HepG2 (cell line): Measurements from ENCODE around the gene ELFN1. TPM values are rescaled to one million over a fixed set of nuclear protein-coding genes. Genes with fewer than 3 reads are reported as not detected.

Experiments
- ATAC-seq: fragments of 200-7000 bp; cut with Tn5 transposase; 3 replicates; pipeline ENCODE4 v1.9.1; 2020; ENCODE audit warnings: mild to moderate bottlenecking, moderate library complexity
- BruUV-seq: library from RNA; stranded (reverse); fragments of 400-500 nt; replicated peaks from 2 replicates; lab custom pipeline; 2021; lab: Mats Ljungman, UMichigan
- CTCF ChIA-PET: fragments of 300-600 bp; formaldehyde crosslinking; extraction: SDS; loops from one replicate; lab custom pipeline; 2021; ENCODE audit warnings: low total read pairs, inconsistent platforms, low intra/inter-chr PET ratio; lab: Yijun Ruan, JAX
- POLR2A ChIA-PET: fragments of 350-600 bp; sonication (Branson Sonifier 250); formaldehyde crosslinking; loops from one replicate; lab custom pipeline; 2020; ENCODE audit warnings: antibody characterized with exemption, inconsistent platforms; lab: Yijun Ruan, JAX
- DNase-seq: peaks from one replicate; pipeline ENCODE4 v3.0.0-alpha.2; 2015; ENCODE audit warnings: low spot score
- FAIRE-seq: peaks from 3 replicates; lab custom pipeline; 2011; peaks lifted over from hg19 to GRCh38; lab: Jason Lieb, UNC
- H2AFZ ChIP-seq: one replicate; pipeline ENCODE4 v1.6.1; 2011; ENCODE audit warnings: low read length, inconsistent platforms
- H3K27ac ChIP-seq: fragments of 300-600 bp; 3 replicates; pipeline ENCODE4 v1.8.0; 2011; ENCODE audit warnings: mixed run types, mild to moderate bottlenecking, mixed read lengths, low read length, inconsistent platforms; ENCODE audit not compliant: insufficient read depth; ENCODE audit errors: extremely low read length
- H3K27me3 ChIP-seq, 2 experiments: fragments of 200-600 bp in 1 of 2; 2 replicates in 1 of 2; 3 replicates in 1 of 2; pipeline versions ENCODE4 v1.6.0 to v1.8.0; 2011; ENCODE audit warnings: low read length in 2 of 2, mild to moderate bottlenecking in 2 of 2, moderate library complexity in 2 of 2, inconsistent platforms in 1 of 2; ENCODE audit not compliant: insufficient read depth in 2 of 2, control insufficient read depth in 1 of 2
- H3K36me3 ChIP-seq, 2 experiments: fragments of 200-600 bp in 1 of 2; replicated peaks in 1 of 2; 2 replicates in 1 of 2; 3 replicates in 1 of 2; pipeline versions ENCODE4 v1.5.1 to v1.8.0; 2011; ENCODE audit warnings: low read length in 2 of 2, inconsistent platforms in 1 of 2; ENCODE audit not compliant: insufficient read depth in 2 of 2, control insufficient read depth in 1 of 2
- H3K4me1 ChIP-seq: 2 replicates; pipeline ENCODE4 v1.5.1; 2012; ENCODE audit warnings: low read length, inconsistent platforms; ENCODE audit not compliant: insufficient read depth
- H3K4me2 ChIP-seq: 2 replicates; pipeline ENCODE4 v1.6.0; 2011; ENCODE audit warnings: low read depth, low read length, inconsistent platforms
- H3K4me3 ChIP-seq, 3 experiments: fragments of 200-600 bp in 1 of 3; sonication (generic), shearing (Covaris generic) in 1 of 3; replicated peaks in 1 of 3; 2 replicates each; pipeline ENCODE4 v1.5.1; 2011 to 2016; ENCODE audit warnings: low read length in 3 of 3, inconsistent platforms in 2 of 3, low read depth in 2 of 3, mild to moderate bottlenecking in 2 of 3, control low read depth in 1 of 3, mixed read lengths in 1 of 3; ENCODE audit not compliant: insufficient read depth in 1 of 3
- H3K79me2 ChIP-seq: one replicate; pipeline ENCODE4 v1.6.1; 2011; ENCODE audit warnings: low read length, inconsistent platforms; ENCODE audit not compliant: insufficient read depth
- H3K9ac ChIP-seq: 2 replicates; pipeline ENCODE4 v1.6.0; 2011; ENCODE audit warnings: mild to moderate bottlenecking, low read depth, low read length, inconsistent platforms; ENCODE audit not compliant: insufficient read depth
- H3K9me3 ChIP-seq: 2 replicates; pipeline ENCODE4 v1.5.1; 2012; ENCODE audit warnings: mild to moderate bottlenecking, low read length
- H4K20me1 ChIP-seq: 2 replicates; pipeline ENCODE4 v1.6.0; 2011; ENCODE audit warnings: inconsistent platforms, mild to moderate bottlenecking, low read length, moderate library complexity; ENCODE audit not compliant: insufficient read depth
- KDM3A ChIP-seq: IDR thresholded peaks from 2 replicates; pipeline ENCODE4 v1.6.1; 2018; ENCODE audit warnings: low read depth, missing compliant biosample characterization
- PAX8 ChIP-seq: sonication (generic); formaldehyde crosslinking; IDR thresholded peaks from 2 replicates; pipeline ENCODE4 v1.8.0; 2022; ENCODE audit warnings: mild to moderate bottlenecking, missing genetic modification reagents, borderline replicate concordance
- SCMH1 ChIP-seq: sonication (generic); formaldehyde crosslinking; IDR thresholded peaks from 2 replicates; pipeline ENCODE4 v1.9.0; 2021; ENCODE audit warnings: missing genetic modification reagents, mild to moderate bottlenecking, borderline replicate concordance
- SNAPC2 ChIP-seq: sonication (generic); formaldehyde crosslinking; IDR thresholded peaks from 2 replicates; pipeline ENCODE4 v1.8.1; 2022; ENCODE audit warnings: mild to moderate bottlenecking, missing genetic modification reagents
- SP5 ChIP-seq: IDR thresholded peaks from 2 replicates; pipeline ENCODE4 v1.6.1; 2016; ENCODE audit warnings: low read depth, borderline replicate concordance
- ZKSCAN5 ChIP-seq: sonication (generic); formaldehyde crosslinking; IDR thresholded peaks from 2 replicates; pipeline ENCODE4 v1.5.1; 2020; ENCODE audit warnings: mild to moderate bottlenecking, missing genetic modification reagents
- ZKSCAN8 ChIP-seq: IDR thresholded peaks from 2 replicates; pipeline ENCODE4 v1.6.1; 2016; ENCODE audit warnings: borderline replicate concordance, missing genetic modification reagents, missing compliant biosample characterization
- ZNF101 ChIP-seq: sonication (generic); formaldehyde crosslinking; IDR thresholded peaks from 2 replicates; pipeline ENCODE4 v1.4.0; 2020; ENCODE audit warnings: mild to moderate bottlenecking, low read depth, missing genetic modification reagents, borderline replicate concordance
- WGBS: methylation state at CpG from one replicate; pipeline ENCODE4 v1.1.6; 2017; ENCODE audit warnings: low lambda C conversion rate; 5-methylcytosine and 5-hydroxymethylcytosine counted together
- in situ Hi-C: cut with HindIII; loops from 2 replicates; pipeline ENCODE4 v1.10.0; 2017; ENCODE audit warnings: low pct_unique_long_range_greater_than_20kb; ENCODE audit not compliant: extremely low pct_ligation_motif_present
- intact Hi-C: fragments of 100-400 bp; cut with micrococcal nuclease; formaldehyde crosslinking; loops from one replicate; pipeline ENCODE4 v1.10.0; 2022; ENCODE audit not compliant: unreplicated experiment
- polyA plus RNA-seq, 8 experiments: library from polyadenylated mRNA; depleted of rRNA in 3 of 8; stranded (reverse) in 7 of 8; unstranded in 1 of 8; fragments of >200 nt; fragmentation: Illumina TruSeq in 4 of 8; extraction: Trizol in 4 of 8; gene quantifications; 2 replicates each; pipeline versions ENCODE4 v1.2.1 to v1.2.3, GENCODE V29; 2011 to 2016; ENCODE audit warnings: low read depth in 4 of 8, missing spikeins in 1 of 8, mixed read lengths in 1 of 8; ENCODE audit not compliant: insufficient read depth in 1 of 8
- total RNA-seq, 5 experiments: library from RNA; depleted of rRNA; stranded (reverse); fragments of >200 nt; fragmentation: Illumina TruSeq; extraction: Trizol; gene quantifications; 2 replicates each; pipeline ENCODE4 v1.2.3, GENCODE V29; 2016; ENCODE audit warnings: low read depth in 1 of 5
- TF ChIP-seq, protein P1 (sequence below): IDR thresholded peaks from 2 replicates; pipeline ENCODE4 v1.6.1; 2018; ENCODE audit warnings: missing genetic modification reagents
- TF ChIP-seq, protein P2 (sequence below): sonication (generic); formaldehyde crosslinking; IDR thresholded peaks from 2 replicates; pipeline ENCODE4 v1.5.1; 2020; ENCODE audit warnings: missing genetic modification reagents, mild to moderate bottlenecking, borderline replicate concordance
- TF ChIP-seq, protein P3 (sequence below): sonication (generic); formaldehyde crosslinking; IDR thresholded peaks from 2 replicates; pipeline ENCODE4 v1.9.0; 2021; ENCODE audit warnings: missing genetic modification reagents, borderline replicate concordance

Gene ELFN1
- total and polyA plus RNA-seq, 2 of the 13 experiments (the other 11 are each of a cell fraction or from before 2014, with no cell fraction given): 0.13 to 0.18 TPM

DNA sequence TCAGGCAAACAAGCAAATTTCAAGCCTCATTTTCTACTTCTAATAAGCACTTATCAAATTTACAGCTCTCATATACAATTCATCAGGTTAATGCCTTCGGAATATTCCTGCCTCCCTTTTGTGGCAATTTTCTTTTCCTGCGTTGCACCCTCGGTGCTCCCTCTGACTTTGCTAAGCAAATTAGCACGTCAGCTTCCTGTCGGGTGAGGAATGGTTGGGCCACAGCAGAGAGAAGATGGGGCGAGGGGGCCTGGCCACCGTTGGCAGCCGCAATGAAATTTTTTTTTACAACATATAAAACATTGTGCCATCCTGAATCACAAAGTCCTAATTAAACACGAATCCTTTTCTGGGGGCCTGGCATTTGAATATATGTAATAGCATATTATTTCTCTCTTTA is 28.1 kb downstream of the ELFN1 start:
- Histone ChIP-seq H3K4me2 (no peak overlapping the region), H3K36me3 (no peaks in the 10 kb centered on the region), H3K27ac (no peak overlapping the region), H3K4me1 (no peaks in the 10 kb centered on the region), H3K4me3 (no peak overlapping the region), H3K9ac (no peak overlapping the region), H3K79me2 (no peaks in the 10 kb centered on the region), H4K20me1 (no peaks in the 10 kb centered on the region), H3K27me3 (peaks cover 3 to 16% of the 10 kb centered on the region in 2 experiments; a peak in 2 of 5 replicates), H3K9me3 (peaks cover 8% of the 10 kb centered on the region), H2AFZ (no peak overlapping the region)
- intact Hi-C loops: no loop called here
- CTCF ChIA-PET: no interaction called here
- DNase-seq (no peak), ATAC-seq (no peak), FAIRE-seq (no peak)
- POLR2A ChIA-PET: no interaction called here
- in situ Hi-C loops: loop anchor here (10.0 kb wide), 1 partner anchor 63 kb away; no protein-coding TSS in a partner anchor
- BruUV-seq: no TSS peak
- WGBS: 55% methylated on average over 9 of the region's 9 CpGs
- no peak for TF ChIP-seq SNAPC2 (CRISPR knock-in tag)
- TF ChIP-seq ZKSCAN8 (CRISPR knock-in tag): no peak
- TF ChIP-seq, protein P1, sequence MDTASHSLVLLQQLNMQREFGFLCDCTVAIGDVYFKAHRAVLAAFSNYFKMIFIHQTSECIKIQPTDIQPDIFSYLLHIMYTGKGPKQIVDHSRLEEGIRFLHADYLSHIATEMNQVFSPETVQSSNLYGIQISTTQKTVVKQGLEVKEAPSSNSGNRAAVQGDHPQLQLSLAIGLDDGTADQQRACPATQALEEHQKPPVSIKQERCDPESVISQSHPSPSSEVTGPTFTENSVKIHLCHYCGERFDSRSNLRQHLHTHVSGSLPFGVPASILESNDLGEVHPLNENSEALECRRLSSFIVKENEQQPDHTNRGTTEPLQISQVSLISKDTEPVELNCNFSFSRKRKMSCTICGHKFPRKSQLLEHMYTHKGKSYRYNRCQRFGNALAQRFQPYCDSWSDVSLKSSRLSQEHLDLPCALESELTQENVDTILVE (CRISPR knock-in tag): no peak
- TF ChIP-seq, protein P2, sequence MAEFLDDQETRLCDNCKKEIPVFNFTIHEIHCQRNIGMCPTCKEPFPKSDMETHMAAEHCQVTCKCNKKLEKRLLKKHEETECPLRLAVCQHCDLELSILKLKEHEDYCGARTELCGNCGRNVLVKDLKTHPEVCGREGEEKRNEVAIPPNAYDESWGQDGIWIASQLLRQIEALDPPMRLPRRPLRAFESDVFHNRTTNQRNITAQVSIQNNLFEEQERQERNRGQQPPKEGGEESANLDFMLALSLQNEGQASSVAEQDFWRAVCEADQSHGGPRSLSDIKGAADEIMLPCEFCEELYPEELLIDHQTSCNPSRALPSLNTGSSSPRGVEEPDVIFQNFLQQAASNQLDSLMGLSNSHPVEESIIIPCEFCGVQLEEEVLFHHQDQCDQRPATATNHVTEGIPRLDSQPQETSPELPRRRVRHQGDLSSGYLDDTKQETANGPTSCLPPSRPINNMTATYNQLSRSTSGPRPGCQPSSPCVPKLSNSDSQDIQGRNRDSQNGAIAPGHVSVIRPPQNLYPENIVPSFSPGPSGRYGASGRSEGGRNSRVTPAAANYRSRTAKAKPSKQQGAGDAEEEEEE (CRISPR knock-in tag): no peak
- TF ChIP-seq ZKSCAN5 (CRISPR knock-in tag): no peak
- TF ChIP-seq, protein P3, sequence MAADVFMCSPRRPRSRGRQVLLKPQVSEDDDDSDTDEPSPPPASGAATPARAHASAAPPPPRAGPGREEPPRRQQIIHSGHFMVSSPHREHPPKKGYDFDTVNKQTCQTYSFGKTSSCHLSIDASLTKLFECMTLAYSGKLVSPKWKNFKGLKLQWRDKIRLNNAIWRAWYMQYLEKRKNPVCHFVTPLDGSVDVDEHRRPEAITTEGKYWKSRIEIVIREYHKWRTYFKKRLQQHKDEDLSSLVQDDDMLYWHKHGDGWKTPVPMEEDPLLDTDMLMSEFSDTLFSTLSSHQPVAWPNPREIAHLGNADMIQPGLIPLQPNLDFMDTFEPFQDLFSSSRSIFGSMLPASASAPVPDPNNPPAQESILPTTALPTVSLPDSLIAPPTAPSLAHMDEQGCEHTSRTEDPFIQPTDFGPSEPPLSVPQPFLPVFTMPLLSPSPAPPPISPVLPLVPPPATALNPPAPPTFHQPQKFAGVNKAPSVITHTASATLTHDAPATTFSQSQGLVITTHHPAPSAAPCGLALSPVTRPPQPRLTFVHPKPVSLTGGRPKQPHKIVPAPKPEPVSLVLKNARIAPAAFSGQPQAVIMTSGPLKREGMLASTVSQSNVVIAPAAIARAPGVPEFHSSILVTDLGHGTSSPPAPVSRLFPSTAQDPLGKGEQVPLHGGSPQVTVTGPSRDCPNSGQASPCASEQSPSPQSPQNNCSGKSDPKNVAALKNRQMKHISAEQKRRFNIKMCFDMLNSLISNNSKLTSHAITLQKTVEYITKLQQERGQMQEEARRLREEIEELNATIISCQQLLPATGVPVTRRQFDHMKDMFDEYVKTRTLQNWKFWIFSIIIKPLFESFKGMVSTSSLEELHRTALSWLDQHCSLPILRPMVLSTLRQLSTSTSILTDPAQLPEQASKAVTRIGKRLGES: no peak
- TF ChIP-seq PAX8: no peak
- TF ChIP-seq SP5 (CRISPR knock-in tag): no peak
- TF ChIP-seq KDM3A (CRISPR knock-in tag): no peak
- no peak for TF ChIP-seq ZNF101
- no peak for TF ChIP-seq SCMH1 (CRISPR knock-in tag)
